Hindlimb muscle (tissue), 1 donor: Measurements from ENCODE around the gene ARID5B. TPM values are rescaled to one million over a fixed set of nuclear protein-coding genes. Genes with fewer than 3 reads are reported as not detected.
"Not testable (repeated sequence)": the region's sequence is repeated elsewhere in the genome, so short reads cannot be mapped to it uniquely, and the experiment has no call there.

Source experiments
- DNase-seq: peaks from one replicate; pipeline ENCODE4 v3.0.0-alpha.2; 2013
- polyA plus RNA-seq: library from polyadenylated mRNA; unstranded; fragments of 120-200 nt; gene quantifications from one replicate; pipeline ENCODE4 v1.2.1, GENCODE V29; 2013; ENCODE audit not compliant: insufficient read length

The ARID5B gene
- polyA plus RNA-seq, 1 donor: 21.1 TPM

DNA sequence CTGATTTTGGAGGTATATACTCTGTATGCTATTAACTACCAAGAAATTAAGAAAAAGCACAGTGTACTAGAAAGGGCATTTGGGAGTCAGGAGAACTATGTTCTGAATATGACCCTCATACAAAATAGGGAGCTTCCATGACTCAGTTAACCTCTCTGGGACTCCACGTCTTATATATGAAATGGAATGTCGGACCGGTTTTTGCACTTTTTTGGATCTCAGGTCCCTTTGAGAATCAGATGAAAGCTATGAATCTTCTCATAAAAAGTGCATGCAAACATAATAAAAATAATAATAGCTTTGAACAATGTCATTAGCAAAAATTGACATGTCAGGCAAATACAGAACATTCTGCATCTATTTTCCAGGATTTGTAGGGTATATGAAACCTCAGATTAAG, 113.0 kb downstream of the ARID5B start:
- DNase-seq: no peak

DNA sequence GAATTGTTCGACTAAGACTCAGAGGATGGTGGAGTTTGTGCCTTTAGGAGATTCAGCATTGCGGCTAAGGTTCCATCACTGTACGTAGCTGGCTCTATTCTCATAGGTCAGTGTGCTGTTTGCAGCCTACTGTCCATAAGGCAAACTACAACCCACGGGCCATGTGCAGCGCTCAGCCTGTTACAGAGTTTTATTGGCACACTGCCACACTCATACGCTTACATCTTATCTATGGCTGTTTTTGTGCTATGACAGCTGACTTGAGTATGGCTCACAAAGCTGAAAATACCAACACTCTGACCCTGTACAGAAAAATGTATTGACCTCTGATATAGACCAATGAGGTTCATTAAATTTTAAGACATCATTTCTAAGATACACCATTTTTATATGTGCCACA, 114.5 kb downstream of the ARID5B start:
- no peak for DNase-seq

DNA sequence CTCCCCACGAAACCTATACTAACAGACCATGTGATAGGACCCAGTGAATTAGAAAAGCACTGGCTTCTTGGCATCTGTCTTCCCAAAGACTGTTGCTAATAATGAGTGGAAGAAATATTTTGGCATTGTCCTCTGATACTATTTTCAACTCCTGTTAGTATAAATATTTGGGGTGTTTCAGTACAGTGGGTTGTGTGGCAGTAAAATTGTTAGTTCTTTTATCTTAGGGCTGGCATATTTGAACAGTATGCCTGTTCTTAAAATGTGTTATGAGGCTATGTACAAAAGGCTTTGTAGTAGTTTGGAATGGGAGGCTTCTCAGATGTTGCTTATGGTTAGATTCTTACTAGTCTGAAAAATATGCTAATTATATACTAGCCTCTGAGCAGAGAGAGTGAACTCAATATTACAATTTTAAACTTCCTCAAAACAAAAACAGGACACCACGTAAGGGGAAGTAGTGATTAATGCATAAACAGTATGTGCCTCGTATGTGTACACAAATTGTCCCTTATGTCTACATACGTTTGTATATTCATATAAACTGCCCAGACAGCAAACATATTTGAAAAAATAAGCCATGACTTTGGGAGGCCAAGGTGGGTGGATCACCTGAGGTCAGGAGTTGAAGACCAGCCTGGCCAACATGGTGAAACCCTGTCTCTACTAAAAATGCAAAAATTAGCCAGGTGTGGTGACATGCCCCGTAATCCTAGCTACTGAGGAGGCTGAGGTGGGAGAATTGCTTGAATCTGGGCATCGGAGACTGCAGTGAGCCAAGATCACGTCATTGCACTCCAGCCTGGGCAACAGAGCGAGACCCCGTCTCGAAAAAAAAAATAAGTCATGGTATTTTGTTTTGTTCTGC, 115.4 kb downstream of the ARID5B start:
- DNase-seq: no peak

DNA sequence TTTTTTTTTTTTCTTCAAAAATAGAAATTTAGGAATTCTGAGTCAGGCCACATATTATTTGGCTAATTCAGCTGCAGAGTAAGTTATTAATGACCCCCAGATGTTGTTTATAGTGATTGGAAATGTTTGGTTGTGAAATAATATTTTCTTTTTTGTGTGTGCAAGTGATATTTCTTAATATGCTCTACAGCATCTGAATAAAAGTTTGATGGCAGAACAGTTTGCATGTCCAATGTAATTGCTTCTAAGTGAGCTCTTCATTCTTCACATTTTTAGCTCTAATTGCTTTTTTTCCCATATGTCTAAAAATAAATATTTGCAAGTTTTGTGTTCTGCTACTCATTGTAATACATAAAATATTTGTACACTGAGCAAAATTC, 116.0 kb downstream of the ARID5B start:
- no peak for DNase-seq

DNA sequence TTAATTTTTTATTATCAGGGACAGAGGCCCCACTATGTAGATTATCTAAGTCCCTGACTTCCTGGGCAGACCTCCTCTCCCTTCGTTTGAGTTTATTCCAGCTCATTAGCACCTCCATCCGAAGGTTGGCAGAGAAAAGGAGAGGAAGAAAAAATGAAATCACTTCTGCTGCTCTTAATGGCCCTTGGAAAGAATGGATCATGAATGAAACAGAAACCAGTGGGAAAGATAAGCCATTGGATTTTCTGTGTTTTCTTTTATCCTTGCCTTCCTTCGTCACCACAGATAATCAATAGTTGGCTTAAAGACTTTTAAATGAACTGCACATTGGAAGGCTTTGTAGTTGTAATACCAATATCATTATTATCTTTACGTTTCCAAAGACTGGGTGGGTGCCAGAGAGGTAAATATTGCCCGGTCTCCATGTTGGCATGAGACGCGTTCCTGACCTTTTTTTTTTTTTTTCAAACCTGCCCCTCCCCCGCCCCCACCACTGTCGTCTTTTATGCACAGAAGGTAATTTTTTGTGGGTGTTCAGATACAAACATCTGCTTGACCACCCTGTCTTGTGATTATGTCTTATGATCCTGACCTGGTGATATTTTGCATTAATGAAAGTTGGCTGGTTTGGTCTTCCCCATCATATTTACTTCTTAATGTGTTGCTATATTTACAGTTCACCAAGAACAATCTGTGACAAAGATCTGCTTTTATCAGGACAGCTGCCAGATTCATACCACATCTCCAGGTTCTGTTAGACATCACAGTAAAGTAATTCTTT, 116.8 kb downstream of the ARID5B start:
- DNase-seq: no peak

DNA sequence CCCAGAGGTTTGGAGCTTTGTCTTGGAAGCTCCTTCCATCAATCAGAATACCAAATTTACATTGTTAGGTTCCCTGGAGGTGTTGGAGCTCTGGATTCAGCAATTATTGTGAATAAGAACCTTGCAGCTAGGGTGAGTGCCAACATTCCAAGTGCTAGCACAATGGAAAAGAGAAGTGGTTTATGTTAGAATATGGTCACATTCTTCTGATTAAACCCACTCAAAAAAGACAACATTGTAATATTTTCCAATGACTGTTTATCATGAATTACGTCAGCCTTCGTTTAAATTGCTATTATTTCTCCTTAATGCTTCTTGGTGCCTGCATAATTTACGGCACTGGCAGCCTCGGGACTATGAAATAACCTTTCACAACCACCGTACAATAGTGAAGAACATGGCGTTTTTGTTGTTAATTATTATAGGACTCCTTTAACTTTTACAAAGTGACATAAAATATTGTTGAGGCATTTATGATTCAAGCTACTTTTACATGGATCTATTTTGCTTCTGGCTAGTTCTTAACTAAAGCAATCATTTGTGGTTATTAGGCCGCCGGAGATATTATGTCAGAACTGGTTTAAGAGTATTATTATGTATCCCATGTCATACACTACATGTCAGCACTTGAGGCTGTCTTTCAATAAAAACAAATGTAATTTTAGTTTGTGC, 117.7 kb downstream of the ARID5B start:
- no peak for DNase-seq

DNA sequence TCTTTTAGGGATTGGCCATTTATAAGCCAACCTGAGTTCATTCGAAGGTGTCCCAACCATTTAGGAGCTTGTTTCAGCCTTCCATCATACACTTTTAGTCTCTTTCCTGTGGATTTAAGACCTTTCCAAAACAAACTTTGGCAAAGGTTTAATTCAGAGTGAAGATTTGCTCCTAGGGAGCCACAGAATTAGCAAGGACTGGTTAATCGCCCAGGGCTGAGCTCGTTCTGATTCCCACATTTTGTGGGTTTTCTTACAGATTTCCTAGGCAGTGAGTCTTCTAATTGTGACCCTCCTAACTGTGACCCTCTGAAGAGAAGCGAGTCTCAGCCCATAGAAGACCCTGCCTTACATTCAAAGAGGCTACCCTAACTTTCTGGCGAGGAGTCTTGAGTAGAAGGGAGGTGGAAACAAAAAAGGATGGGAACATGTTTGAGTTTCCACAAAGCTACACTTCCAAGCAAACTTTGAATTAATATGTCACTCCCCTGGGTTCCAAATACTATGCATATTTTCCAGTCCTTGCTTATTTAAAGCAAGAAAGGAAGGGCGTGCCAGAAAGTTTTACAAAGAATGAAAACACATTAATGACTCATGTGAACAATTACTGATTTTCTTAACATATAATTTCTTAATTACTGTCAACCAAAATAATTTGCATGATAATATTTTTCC, 118.3 kb downstream of the ARID5B start:
- peak; percentile 55 for DNase-seq

DNA sequence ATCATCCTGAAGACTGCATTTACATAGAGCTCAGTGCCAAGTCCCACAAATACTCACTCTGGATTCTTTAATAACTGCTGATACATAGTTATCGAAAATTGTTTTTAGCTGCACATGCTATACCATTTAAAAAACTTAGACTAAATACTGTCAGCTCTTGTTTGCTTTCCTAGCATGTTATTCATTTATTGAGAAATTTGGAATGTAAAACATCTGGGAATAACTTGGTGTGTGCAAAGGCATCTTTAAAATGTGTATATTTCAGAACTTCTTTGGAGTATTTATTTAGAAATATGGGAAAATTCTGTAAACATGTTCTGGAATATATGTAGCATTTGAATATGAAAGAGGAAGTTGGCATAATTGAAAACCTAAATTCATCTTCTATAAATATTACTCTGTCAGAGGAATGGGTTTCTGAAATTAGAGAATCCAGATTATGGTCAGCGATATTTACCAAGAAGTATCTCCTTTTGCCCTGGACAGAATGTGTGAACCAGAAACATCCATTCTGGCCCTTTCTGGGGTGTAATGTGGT, 119.7 kb downstream of the ARID5B start:
- DNase-seq: no peak

DNA sequence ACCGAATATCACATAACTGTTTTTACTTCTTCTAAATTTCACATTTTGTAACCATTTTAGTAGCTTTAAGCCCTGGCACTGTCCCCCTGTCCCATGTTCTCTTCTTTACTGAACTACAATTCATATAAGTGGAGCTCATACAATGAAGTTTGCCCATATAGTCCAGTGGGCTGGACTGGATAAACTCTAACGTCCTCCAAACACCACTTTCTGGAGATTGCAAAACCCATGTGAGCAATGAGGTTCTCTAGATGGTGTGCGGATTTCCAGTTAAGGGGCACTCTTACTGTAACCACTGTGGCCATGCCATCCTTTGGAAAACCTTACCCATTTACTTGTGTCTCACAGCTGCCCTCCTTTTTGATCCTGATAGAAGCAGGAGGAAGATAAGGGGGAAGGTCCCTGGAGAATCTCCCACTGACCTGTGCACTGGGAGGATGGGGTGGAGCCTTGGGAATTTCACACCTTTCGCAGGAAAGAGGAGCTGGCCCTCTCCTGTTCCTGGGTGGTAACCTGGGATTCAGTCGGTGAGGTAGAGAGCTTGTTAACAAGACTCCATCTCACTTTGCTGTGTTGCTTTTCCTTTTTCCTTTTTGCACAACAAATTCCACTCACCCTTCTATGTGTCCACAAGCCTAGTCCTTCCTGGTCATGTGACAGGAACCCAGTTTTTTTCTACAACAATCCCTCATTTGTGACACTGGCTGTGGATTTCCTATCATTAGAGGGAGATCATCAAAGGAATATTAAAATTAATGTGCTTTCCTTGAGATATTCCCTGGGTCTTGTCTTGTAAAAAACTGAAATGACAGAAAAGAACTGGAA, 120.7 kb downstream of the ARID5B start:
- no peak for DNase-seq

DNA sequence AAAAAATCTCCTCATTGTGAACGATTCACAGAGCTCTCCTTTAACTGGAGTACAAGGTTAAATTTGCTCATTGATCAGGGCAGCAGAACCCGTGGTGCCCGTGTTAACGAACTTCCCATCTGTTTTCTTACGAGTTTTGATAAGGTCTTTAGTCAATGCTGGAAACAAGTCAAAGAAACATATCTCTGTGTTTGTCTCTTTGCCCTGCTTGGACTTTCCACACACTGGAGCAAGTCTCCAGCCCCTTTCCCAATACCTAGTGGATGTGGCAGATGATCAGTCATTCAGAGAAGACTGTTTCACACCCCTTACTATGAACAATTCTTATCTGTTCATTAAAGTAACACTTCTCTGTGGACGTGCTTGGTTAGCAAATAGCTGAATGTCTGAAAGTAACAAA, 121.3 kb downstream of the ARID5B start:
- no peak for DNase-seq

DNA sequence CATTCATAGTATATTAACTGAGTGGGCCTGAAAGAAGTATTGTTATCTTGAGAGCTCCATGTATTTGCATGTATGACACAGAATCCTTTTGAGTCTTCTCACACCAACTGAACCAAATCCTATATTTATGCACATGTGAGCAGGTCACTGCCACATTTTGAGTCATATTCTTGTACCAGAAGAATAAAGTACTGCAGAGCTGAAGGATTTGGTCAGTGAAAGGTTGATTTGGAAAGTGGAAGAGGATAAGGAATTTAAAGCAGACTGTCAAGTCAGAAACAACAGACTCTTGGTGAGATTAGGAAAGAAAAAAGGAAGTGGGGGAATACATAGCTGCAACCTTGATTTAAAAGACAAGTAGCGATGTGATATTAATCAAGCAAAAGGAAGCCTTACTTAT, 121.8 kb downstream of the ARID5B start:
- DNase-seq: no peak

DNA sequence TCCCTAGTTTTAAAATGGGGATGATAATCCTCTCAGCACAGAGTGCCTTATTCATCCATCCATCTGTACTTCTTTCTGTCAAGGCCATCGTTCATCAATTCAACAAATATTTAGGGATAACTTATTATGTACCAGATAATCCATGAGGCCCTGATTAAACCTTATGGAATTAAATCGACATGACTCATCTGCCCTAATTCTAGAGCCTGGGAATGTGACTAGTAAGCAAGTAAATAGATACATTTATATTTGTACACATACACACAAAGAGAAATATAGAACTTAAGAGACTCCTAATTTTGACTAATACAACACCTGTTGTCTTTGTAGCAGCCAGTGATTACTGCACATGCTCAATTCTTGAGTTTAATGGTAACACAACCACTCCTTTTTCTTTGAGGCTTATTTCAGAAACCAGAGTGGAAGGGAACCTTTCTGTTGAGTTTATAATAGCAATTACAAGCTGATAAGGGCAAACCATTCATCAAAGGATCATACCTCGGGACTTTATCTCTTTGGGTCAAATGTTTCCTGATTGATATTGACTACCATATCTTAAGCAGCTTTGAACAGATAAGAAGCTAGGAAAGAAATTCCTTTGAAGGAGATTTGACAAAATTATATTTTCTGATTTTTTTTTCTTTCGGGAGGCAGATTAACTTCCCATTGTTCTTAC, 122.7 kb downstream of the ARID5B start:
- no peak for DNase-seq

DNA sequence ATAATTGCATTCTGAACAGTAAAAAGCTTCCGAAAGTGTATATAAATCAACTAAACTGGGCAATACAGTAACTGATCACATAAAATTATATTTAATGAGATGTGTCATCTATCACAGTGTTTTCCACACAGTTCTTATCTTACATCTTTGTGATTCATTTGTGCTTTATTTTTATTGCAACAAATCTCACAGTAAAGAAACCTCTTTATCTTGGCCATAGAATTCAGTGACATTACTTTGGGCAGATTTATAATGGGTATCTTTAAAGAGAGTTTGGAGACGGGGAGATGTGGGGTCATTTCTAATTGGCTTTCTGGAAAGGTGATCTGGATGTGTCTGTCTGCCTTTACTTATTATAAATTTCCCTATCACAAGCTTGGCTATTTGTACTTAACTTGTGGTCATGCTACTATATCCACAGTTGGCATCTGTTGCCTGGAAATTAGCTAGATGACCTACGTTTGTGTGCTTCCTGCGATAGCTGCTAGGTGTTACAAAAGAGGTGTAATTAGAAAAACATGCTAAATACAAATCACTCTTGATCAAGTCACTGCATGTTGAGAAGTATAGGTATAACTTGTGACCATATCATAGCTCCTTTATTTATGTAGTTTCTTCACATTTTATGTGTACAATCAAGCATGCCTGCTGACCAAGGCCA, 123.8 kb downstream of the ARID5B start:
- DNase-seq: no peak

DNA sequence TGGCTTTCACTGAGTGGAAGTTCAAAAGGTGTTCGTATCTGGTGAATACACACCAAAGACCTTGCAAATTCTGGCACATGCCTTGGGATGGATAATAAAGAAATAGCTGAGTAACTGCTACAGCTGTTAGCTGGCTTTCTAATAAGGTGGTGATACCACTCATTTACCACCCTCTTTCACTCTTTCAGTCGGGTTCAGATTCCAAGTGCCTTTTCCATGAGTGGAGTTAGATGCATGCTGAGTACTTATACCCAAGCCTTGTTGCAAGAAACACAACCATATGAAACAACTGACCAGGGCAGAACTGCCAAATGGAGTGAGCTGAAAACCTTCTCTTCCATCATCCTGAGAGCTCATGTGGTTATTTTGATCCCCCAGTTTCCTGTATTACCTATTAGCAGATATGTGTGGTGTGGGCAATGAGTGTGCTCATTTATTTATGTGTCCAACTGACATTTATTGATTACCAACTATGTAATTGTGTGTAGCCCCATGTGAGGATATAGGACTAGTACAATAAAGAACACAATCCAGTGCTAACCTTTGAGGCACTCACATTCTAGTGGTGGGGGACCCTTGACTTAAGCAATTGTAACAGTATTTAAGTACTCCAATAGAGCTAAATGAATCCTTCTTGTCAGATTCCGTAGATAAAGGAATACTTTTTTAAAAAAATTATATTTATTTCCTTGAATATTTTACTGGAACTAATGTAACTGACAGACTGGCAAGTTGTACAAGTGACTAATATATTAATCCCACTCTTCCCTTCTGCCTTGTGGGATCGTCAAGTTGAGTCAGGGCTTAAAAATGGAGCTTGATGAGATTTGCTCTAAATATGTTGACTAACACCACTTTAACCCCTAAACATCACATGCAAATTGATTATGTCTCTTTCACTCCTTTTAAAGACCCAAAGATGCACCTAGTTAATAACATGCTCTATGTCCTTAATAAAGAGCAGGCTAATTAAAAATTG, 124.7 kb downstream of the ARID5B start:
- no peak for DNase-seq

DNA sequence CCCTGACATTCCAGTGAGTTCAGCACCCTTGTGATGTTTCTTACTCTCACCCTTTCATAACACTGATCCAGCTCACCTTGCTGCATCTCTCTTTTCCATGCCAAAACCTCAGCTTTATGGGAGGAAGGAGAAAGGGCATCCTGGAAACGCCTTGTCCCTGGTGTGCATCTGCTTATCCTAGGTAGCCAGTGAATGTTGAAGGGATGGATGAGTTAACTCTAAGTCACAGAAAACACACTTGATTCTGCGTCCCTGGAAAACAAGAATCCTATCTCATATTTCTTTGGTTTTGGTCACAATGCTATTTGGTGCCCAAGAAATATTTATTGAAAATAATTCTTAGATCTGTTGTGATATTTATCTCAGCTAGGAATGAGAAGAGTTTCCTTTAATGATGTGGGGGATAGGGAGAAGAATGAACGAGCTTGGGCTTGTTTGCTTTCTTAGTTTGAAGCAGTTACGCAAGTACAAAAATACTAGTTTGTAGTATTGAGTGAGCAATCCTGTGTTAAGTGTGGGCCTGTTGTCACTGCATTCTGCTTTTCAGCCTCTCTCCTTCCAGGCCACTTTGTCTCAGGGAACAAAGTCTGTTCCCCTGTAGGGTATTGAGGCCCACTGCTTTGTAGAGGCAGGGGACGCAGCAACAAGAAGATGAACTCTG, 126.5 kb downstream of the ARID5B start:
- no peak for DNase-seq

DNA sequence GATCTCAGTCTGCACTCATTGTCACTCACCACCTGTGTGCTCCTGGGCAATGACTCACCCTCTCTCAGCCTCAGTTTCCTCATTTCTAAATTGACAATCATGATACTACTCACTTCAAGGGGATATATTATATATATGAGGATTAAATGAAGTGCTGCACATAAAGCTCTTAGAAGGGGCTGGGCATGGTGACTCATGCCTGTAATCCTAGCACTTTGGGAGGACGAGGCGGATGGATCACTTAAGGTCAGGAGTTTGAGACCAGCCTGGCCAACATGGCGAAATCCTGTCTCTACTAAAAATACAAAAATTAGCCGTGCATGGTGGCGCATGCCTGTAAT, 127.0 kb downstream of the ARID5B start:
- not testable (repeated sequence) for DNase-seq

DNA sequence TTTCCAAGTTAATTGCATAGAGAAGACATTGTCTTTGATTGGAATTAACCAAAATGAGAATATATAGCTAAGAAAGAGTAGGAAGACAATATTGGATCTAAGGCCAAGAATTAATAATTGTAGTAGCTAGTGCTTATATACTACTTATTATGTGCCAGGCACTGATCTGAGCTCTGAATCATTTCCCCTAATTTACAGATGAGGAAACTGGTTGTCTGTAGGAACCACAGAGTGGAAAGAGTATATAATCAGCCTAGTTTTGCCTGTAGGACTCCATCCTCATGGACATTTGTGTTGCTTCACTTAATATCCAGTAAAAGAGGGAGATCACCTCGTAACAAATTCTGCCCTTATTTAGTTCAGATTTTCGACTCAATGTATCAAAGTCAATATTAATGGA, 127.9 kb downstream of the ARID5B start:
- no peak for DNase-seq

DNA sequence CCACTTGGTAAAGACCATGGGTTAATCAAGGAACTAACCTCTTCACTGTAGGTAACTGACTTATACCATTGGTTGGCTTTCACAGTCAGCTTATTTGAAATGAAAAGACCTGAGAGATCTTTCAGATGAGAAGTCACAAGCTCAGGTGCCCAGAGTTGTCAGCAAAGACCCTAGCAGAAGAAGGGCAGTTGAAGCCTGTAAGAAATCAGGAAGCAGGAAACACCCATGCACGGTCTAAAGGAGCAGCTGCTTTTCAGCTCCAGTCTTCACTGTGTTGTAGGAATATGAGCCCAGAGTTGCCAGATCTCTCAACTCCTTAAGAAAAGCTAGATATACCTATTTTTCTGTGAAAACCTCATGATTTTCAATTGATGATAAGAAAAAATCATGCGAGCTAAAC, 130.0 kb downstream of the ARID5B start:
- no peak for DNase-seq

DNA sequence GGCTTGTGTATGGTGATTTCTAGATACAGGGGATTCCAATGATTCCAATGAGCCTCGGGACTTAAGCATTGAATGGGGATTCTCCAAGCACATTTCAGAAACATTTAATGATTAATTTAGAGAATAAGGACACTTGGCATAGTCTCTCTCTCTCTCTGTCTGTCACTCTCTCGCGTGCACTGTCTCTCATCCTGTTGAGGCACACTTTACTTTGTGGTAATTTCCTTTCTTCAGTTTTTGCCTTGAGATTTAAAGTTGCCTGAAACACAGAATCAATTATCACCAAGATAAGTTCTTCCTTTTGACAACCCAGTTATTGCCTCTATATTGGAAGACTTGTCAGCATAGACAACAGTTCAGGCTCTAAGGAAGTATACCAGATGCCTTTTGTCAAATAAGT, 131.6 kb downstream of the ARID5B start:
- DNase-seq: no peak
